ENCODE results near the gene FBXL7.

The FBXL7 gene

GRCh38 chr5:15753752-15754151 is 253.8 kb downstream of the FBXL7 start:
- no peak for DNase-seq (ENCODE audit: low read depth in 2 of 3, low spot score in 1 of 3)

- no peak for DNase-seq (ENCODE audit: low read depth in 2 of 3, low spot score in 1 of 3)
Measured at GRCh38 chr5:15757103-15757502, 257.1 kb downstream of the FBXL7 start.

- DNase-seq (ENCODE audit: low read depth in 2 of 3, low spot score in 1 of 3) = no peak
Measured at GRCh38 chr5:15757619-15758018, 257.6 kb downstream of the FBXL7 start.

GRCh38 chr5:15762668-15763067 is 262.7 kb downstream of the FBXL7 start:
- no peak for DNase-seq (ENCODE audit: low read depth in 2 of 3, low spot score in 1 of 3)

GRCh38 chr5:15763754-15764153 is 263.8 kb downstream of the FBXL7 start:
- DNase-seq (ENCODE audit: low read depth in 2 of 3, low spot score in 1 of 3) = no peak

- DNase-seq (ENCODE audit: low read depth in 2 of 3, low spot score in 1 of 3) = no peak
Measured at GRCh38 chr5:15768936-15769335, 269.0 kb downstream of the FBXL7 start.

GRCh38 chr5:15772131-15772530 is 272.2 kb downstream of the FBXL7 start:
- no peak for DNase-seq (ENCODE audit: low read depth in 2 of 3, low spot score in 1 of 3)

- DNase-seq (ENCODE audit: low read depth in 2 of 3, low spot score in 1 of 3) = no peak
Measured at GRCh38 chr5:15774632-15775031, 274.7 kb downstream of the FBXL7 start.

- DNase-seq (ENCODE audit: low read depth in 2 of 3, low spot score in 1 of 3) = no peak
Measured at GRCh38 chr5:15776346-15776745, 276.4 kb downstream of the FBXL7 start.

- DNase-seq (ENCODE audit: low read depth in 2 of 3, low spot score in 1 of 3) = no peak
Measured at GRCh38 chr5:15783734-15784133, 283.8 kb downstream of the FBXL7 start.

- DNase-seq (ENCODE audit: low read depth in 2 of 3, low spot score in 1 of 3) = no peak
Measured at GRCh38 chr5:15785531-15785981, 285.6 kb downstream of the FBXL7 start.

- no peak for DNase-seq (ENCODE audit: low read depth in 2 of 3, low spot score in 1 of 3)
Measured at GRCh38 chr5:15786326-15786725, 286.3 kb downstream of the FBXL7 start.

- no peak for DNase-seq (ENCODE audit: low read depth in 2 of 3, low spot score in 1 of 3)
Measured at GRCh38 chr5:15786884-15787283, 286.9 kb downstream of the FBXL7 start.

- no peak for DNase-seq (ENCODE audit: low read depth in 2 of 3, low spot score in 1 of 3)
Measured at GRCh38 chr5:15787681-15788080, 287.7 kb downstream of the FBXL7 start.

GRCh38 chr5:15789642-15790041 is 289.7 kb downstream of the FBXL7 start:
- DNase-seq (ENCODE audit: low read depth in 2 of 3, low spot score in 1 of 3) = no peak

GRCh38 chr5:15790446-15791018 is 290.6 kb downstream of the FBXL7 start:
- no peak for DNase-seq (ENCODE audit: low read depth in 2 of 3, low spot score in 1 of 3)

- DNase-seq (ENCODE audit: low read depth in 2 of 3, low spot score in 1 of 3) = no peak
Measured at GRCh38 chr5:15791274-15791673, 291.3 kb downstream of the FBXL7 start.

- DNase-seq (ENCODE audit: low read depth in 2 of 3, low spot score in 1 of 3) = no peak
Measured at GRCh38 chr5:15791859-15792258, 291.9 kb downstream of the FBXL7 start.

- no peak for DNase-seq (ENCODE audit: low read depth in 2 of 3, low spot score in 1 of 3)
Measured at GRCh38 chr5:15794052-15794985, 294.3 kb downstream of the FBXL7 start.

GRCh38 chr5:15796096-15796495 is 296.1 kb downstream of the FBXL7 start:
- DNase-seq (ENCODE audit: low read depth in 2 of 3, low spot score in 1 of 3) = no peak

GRCh38 chr5:15796557-15796956 is 296.6 kb downstream of the FBXL7 start:
- DNase-seq (ENCODE audit: low read depth in 2 of 3, low spot score in 1 of 3) = no peak

GRCh38 chr5:15797116-15797515 is 297.1 kb downstream of the FBXL7 start:
- DNase-seq (ENCODE audit: low read depth in 2 of 3, low spot score in 1 of 3) = no peak

- no peak for DNase-seq (ENCODE audit: low read depth in 2 of 3, low spot score in 1 of 3)
Measured at GRCh38 chr5:15798006-15798405, 298.0 kb downstream of the FBXL7 start.

Measured in stimulated activated CD4-positive, alpha-beta T cell treated with anti-CD3 and anti-CD28 coated beads, Interleukin-12 subunit alpha, Interleukin-12 subunit beta, amount 100 ng/mL, for 48 hours (primary cell).